H1 (cell line): ENCODE data around the gene PLK3. TPM values are rescaled to one million over a fixed set of nuclear protein-coding genes. Genes with fewer than 3 reads are reported as not detected.

Source experiments
- ATF2 ChIP-seq: IDR thresholded peaks from 2 replicates; pipeline ENCODE4 v1.6.1; 2012; ENCODE audit warnings: low read length, inconsistent platforms
- CBX8 ChIP-seq: fragments of 300-800, 300-1000 bp; sonication (generic); IDR thresholded peaks from 2 replicates; pipeline ENCODE4 v1.7.1; 2016; ENCODE audit warnings: low read depth, low read length, borderline replicate concordance
- CHD1 ChIP-seq: IDR thresholded peaks from 2 replicates; pipeline ENCODE4 v1.6.1; 2012; ENCODE audit warnings: low read depth, low read length, improper control_type of control experiment
- CTCF ChIP-seq, 3 experiments: IDR thresholded peaks; 1 replicate in 2 of 3; 2 replicates in 1 of 3; pipeline versions ENCODE4 v1.5.1 to v1.6.1; 2011; ENCODE audit warnings: low read length in 3 of 3, mild to moderate bottlenecking in 3 of 3, inconsistent platforms in 2 of 3, low read depth in 1 of 3, moderate library complexity in 1 of 3; ENCODE audit not compliant: insufficient read depth in 1 of 3; ENCODE audit errors: control extremely low read depth in 1 of 3
- E2F6 ChIP-seq: IDR thresholded peaks from 2 replicates; pipeline ENCODE4 v1.6.1; 2012; ENCODE audit warnings: inconsistent platforms
- FOSL1 ChIP-seq: IDR thresholded peaks from 2 replicates; pipeline ENCODE4 v1.6.1; 2011; ENCODE audit warnings: mild to moderate bottlenecking, low read depth, low read length, moderate library complexity; ENCODE audit not compliant: insufficient read depth
- HDAC2 ChIP-seq, 2 experiments: fragments of 300-600 bp in 1 of 2; sonication (generic) in 1 of 2; IDR thresholded peaks; 2 replicates each; pipeline ENCODE4 v1.6.1; 2011 to 2012; ENCODE audit warnings: low read depth in 2 of 2, low read length in 2 of 2, mild to moderate bottlenecking in 2 of 2, moderate library complexity in 2 of 2, borderline replicate concordance in 1 of 2, inconsistent platforms in 1 of 2
- KDM5A ChIP-seq: fragments of 200-600 bp; IDR thresholded peaks from 2 replicates; pipeline ENCODE4 v1.7.1; 2012; ENCODE audit warnings: mild to moderate bottlenecking, low read length, inconsistent platforms, mixed read lengths
- PHF8 ChIP-seq: fragments of 200-600 bp; sonication (generic); conservative IDR thresholded peaks from 2 replicates; pipeline ENCODE4 v1.7.1; 2012; ENCODE audit warnings: low read depth, mild to moderate bottlenecking, inconsistent platforms, low read length, moderate library complexity
- POLR2A ChIP-seq, 2 experiments: IDR thresholded peaks; 1 replicate in 1 of 2; 2 replicates in 1 of 2; pipeline ENCODE4 v1.6.1; 2011; ENCODE audit warnings: low read depth in 2 of 2, low read length in 2 of 2, mild to moderate bottlenecking in 2 of 2; ENCODE audit errors: control extremely low read depth in 1 of 2
- RFX5 ChIP-seq: IDR thresholded peaks from 2 replicates; pipeline ENCODE4 v1.6.1; 2011; ENCODE audit warnings: low read depth, low read length, improper control_type of control experiment, borderline replicate concordance
- SP4 ChIP-seq: IDR thresholded peaks from 2 replicates; pipeline ENCODE4 v1.6.1; 2012; ENCODE audit warnings: low read length, inconsistent platforms
- TAF1 ChIP-seq: IDR thresholded peaks from 2 replicates; pipeline ENCODE4 v1.6.1; 2011; ENCODE audit warnings: mild to moderate bottlenecking, low read depth, low read length
- TAF7 ChIP-seq: optimal IDR thresholded peaks from 2 replicates; pipeline ENCODE3; 2011; ENCODE audit warnings: low read depth, mild to moderate bottlenecking, inconsistent platforms, low read length, moderate library complexity, borderline replicate concordance
- TBP ChIP-seq: IDR thresholded peaks from 2 replicates; pipeline ENCODE4 v1.6.1; 2011; ENCODE audit warnings: low read depth, low read length, improper control_type of control experiment
- TCF12 ChIP-seq: IDR thresholded peaks from 2 replicates; pipeline ENCODE4 v1.6.1; 2011; ENCODE audit warnings: low read depth, mild to moderate bottlenecking, low read length
- TEAD4 ChIP-seq: IDR thresholded peaks from 2 replicates; pipeline ENCODE4 v1.6.1; 2012; ENCODE audit warnings: low read depth, low read length, inconsistent platforms, mixed read lengths
- YY1 ChIP-seq: IDR thresholded peaks from 2 replicates; pipeline ENCODE4 v1.6.1; 2011; ENCODE audit warnings: low read depth, mild to moderate bottlenecking, low read length
- polyA plus RNA-seq, 7 experiments: library from polyadenylated mRNA; depleted of rRNA in 3 of 7; stranded (reverse) in 5 of 7; unstranded in 2 of 7; fragments of >200 nt in 5 of 7; fragments of 200-250 nt in 2 of 7; gene quantifications; 1 replicate in 5 of 7; 2 replicates in 1 of 7; 4 replicates in 1 of 7; pipeline versions ENCODE4 v1.2.1 to v1.2.3, GENCODE V29; 2011 to 2013; ENCODE audit warnings: missing spikeins in 2 of 7, mixed read lengths in 2 of 7
- total RNA-seq: library from RNA; stranded (reverse); fragmentation: NEBNext Ultra II Directional; extraction: Animal tissue kit (Norgen Biotek cat#: 25700); gene quantifications from 2 replicates; pipeline ENCODE4 v1.2.1, GENCODE V29; 2021

Gene PLK3
- total and polyA plus RNA-seq, 2 of the 8 experiments (the other 6 are each of a cell fraction or from before 2014, with no cell fraction given): 7.9 to 12.3 TPM

DNA sequence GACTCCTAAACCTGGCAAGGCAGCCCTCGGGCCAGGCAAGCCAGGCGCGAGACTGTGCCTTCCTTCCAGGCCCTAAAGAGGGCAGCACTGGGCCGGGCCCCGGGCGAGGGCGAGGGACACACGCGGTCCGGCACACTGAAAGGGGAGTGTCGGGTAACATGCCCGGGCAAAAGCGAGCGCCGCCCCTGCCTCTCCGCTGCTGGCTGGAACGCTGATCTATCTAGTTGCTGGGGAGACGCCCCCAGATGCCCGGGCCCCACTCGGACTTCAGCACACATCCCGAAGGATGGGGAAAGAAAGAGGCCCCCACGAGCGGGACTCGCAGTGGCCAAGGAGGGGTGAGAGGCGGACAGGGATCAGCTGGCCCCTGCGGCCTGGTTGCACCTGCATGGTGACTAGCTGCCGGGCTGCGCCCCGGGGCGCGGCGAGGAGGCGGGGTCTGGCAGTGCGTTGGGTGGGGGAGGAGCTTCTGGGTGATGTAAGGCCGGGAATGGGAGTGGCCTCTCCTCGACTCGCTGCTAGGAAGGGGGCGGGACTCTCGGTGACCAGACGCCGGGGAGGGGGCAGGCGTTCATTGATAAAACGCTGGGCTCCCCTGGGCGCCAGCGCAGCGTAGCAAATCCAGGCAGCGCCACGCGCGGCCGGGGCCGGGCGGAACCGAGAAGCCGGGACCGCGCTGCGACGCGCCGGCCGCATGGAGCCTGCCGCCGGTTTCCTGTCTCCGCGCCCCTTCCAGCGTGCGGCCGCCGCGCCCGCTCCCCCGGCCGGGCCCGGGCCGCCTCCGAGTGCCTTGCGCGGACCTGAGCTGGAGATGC, at the start of gene PLK3 (continued):
- TF ChIP-seq CTCF (IDR thresholded peaks at IDR 0.05; ENCODE audit: control extremely low read depth in 1 of 3, insufficient read depth in 1 of 3, low read depth in 1 of 3, low read length in 3 of 3): peak in 2 of 3 experiments; percentile 89 to 97; a peak in 3 of 4 replicates
- peak; percentile 88 for TF ChIP-seq E2F6
- peak; percentile 83; the same call in 1 of the 2 replicates for TF ChIP-seq TEAD4
- peak; percentile 65; the same call in 1 of the 2 replicates for TF ChIP-seq YY1
- peak; percentile 60; the same call in 1 of the 2 replicates for TF ChIP-seq TBP
- peak; percentile 77; the same call in 1 of the 2 replicates for TF ChIP-seq TAF1
- peak; percentile 30; the same call in 1 of the 2 replicates for TF ChIP-seq TCF12
- TF ChIP-seq FOSL1: no peak
- peak; percentile 84 for TF ChIP-seq TAF7
- no peak for TF ChIP-seq KDM5A
- peak in 1 of 2 experiments; percentile 98; a peak in 2 of 3 replicates for TF ChIP-seq POLR2A (IDR thresholded peaks at IDR 0.05; ENCODE audit: control extremely low read depth in 1 of 2, low read depth in 2 of 2, low read length in 2 of 2)
- TF ChIP-seq CBX8: no peak
- no peak; a peak in 1 of 4 replicates for TF ChIP-seq HDAC2 (IDR thresholded peaks at IDR 0.05; ENCODE audit: borderline replicate concordance in 1 of 2, low read depth in 2 of 2, low read length in 2 of 2)
- TF ChIP-seq RFX5: peak; percentile 34; the same call in 1 of the 2 replicates
- TF ChIP-seq CHD1: no peak
- no peak for TF ChIP-seq ATF2
- TF ChIP-seq PHF8: peak; percentile 97
- peak; percentile 78; the same call in 1 of the 2 replicates for TF ChIP-seq SP4
